Activated CD8-positive, alpha-beta T cell treated with anti-CD3 and anti-CD28 coated beads for 36 hours (primary cell): ENCODE results near the gene RAB3GAP2. TPM values are rescaled to one million over a fixed set of nuclear protein-coding genes. Genes with fewer than 3 reads are reported as not detected.

ENCODE experiments used
- ATAC-seq: fragments of 200-7000 bp; cut with Tn5 transposase; one replicate; pipeline ENCODE4 v1.10.0; 2021; ENCODE audit warnings: mild to moderate bottlenecking, moderate library complexity
- CTCF ChIA-PET: fragments of 350-600 bp; sonication (Branson Sonifier 250); formaldehyde crosslinking; loops from one replicate; lab custom pipeline; 2021; ENCODE audit warnings: antibody characterized with exemption; lab: Charles Lee
- POLR2A ChIA-PET: fragments of 350-600 bp; sonication (Branson Sonifier 250); formaldehyde crosslinking; loops from one replicate; lab custom pipeline; 2021; ENCODE audit warnings: antibody characterized with exemption; lab: Charles Lee
- DNase-seq: peaks from one replicate; pipeline ENCODE4 v3.0.0-alpha.2; 2020
- H3K27ac Mint-ChIP-seq: one replicate; pipeline ENCODE4 v1.8.0; 2021; ENCODE audit warnings: mild to moderate bottlenecking, mixed read lengths
- H3K27me3 Mint-ChIP-seq: one replicate; pipeline ENCODE4 v1.8.0; 2021; ENCODE audit warnings: mixed read lengths
- H3K36me3 Mint-ChIP-seq: one replicate; pipeline ENCODE4 v1.8.0; 2021; ENCODE audit warnings: low read depth, mixed read lengths
- H3K4me1 Mint-ChIP-seq: one replicate; pipeline ENCODE4 v1.8.0; 2021; ENCODE audit warnings: low read depth, mixed read lengths
- H3K4me3 Mint-ChIP-seq: one replicate; pipeline ENCODE4 v1.8.0; 2021; ENCODE audit warnings: mild to moderate bottlenecking, moderate library complexity, mixed read lengths
- H3K9me3 Mint-ChIP-seq: one replicate; pipeline ENCODE4 v1.8.0; 2021; ENCODE audit warnings: mixed read lengths
- CTCF ChIP-seq: fragments of 200-600 bp; IDR thresholded peaks from one replicate; pipeline ENCODE4 v1.8.0; 2022; ENCODE audit warnings: antibody characterized with exemption, mild to moderate bottlenecking
- intact Hi-C: fragments of 100-400 bp; cut with micrococcal nuclease; formaldehyde crosslinking; loops from one replicate; pipeline ENCODE4 v1.10.0; 2022
- total RNA-seq, 2 experiments: library from RNA; stranded (reverse); gene quantifications; one replicate each; pipeline ENCODE4 v1.2.3, GENCODE V29; 2021

RAB3GAP2 gene
- 10 to 100 TPM; 50.6 to 53.5 TPM for total RNA-seq

- peak; percentile 94 for ATAC-seq
- peaks cover under 1% of the 10 kb centered on the region for H3K9me3 Mint-ChIP-seq
- peaks cover 15% of the 10 kb centered on the region for H3K4me1 Mint-ChIP-seq
- no peak within 1 kb of the TSS for H3K4me3 Mint-ChIP-seq
- ChIA-PET POLR2A (interaction anchor here (0.6 to 1.3 kb wide), 3 partner anchors 12 to 78 kb away, joined by 3 read pairs; no protein-coding TSS in a partner anchor), CTCF (interaction anchor here (1.3 to 2.2 kb wide), 2 partner anchors 24 to 461 kb away, joined by 3 to 5 read pairs; no protein-coding TSS in a partner anchor)
- peak; percentile 96 for DNase-seq
- H3K27ac Mint-ChIP-seq = no peak within 1 kb of the TSS
- H3K27me3 Mint-ChIP-seq = peaks cover 5% of the 10 kb centered on the region
- intact Hi-C loops = loop anchor here (5.0 kb wide), 1 partner anchor 55 kb away; no protein-coding TSS in a partner anchor
- no peak for TF ChIP-seq CTCF
- H3K36me3 Mint-ChIP-seq = peaks cover 11% of the 10 kb centered on the region
Observed at GRCh38 chr1:220272047-220272840, at the start of gene RAB3GAP2. RAB3GAP2 (minus strand) TSS chr1:220272453; CDS start chr1:220272337, 116 bp downstream.

GRCh38 chr1:220321758-220322157 lies 49.5 kb upstream of the RAB3GAP2 start:
- no peaks in the 10 kb centered on the region for H3K36me3 Mint-ChIP-seq
- TF ChIP-seq CTCF = no peak
- no peak for ATAC-seq
- DNase-seq = no peak
- H3K4me3 Mint-ChIP-seq = no peak overlapping the region
- H3K4me1 Mint-ChIP-seq = no peaks in the 10 kb centered on the region
- H3K9me3 Mint-ChIP-seq = no peaks in the 10 kb centered on the region
- ChIA-PET POLR2A (no interaction called here), CTCF (no interaction called here)
- intact Hi-C loops = no loop called here
- H3K27me3 Mint-ChIP-seq = peaks cover 5% of the 10 kb centered on the region
- H3K27ac Mint-ChIP-seq = no peak overlapping the region

- TF ChIP-seq CTCF = no peak
- H3K27me3 Mint-ChIP-seq = peaks cover 2% of the 10 kb centered on the region
- no peaks in the 10 kb centered on the region for H3K4me1 Mint-ChIP-seq
- no peak for ATAC-seq
- no peaks in the 10 kb centered on the region for H3K36me3 Mint-ChIP-seq
- H3K4me3 Mint-ChIP-seq = no peak overlapping the region
- POLR2A ChIA-PET = no interaction called here
- H3K27ac Mint-ChIP-seq = no peak overlapping the region
- no peaks in the 10 kb centered on the region for H3K9me3 Mint-ChIP-seq
- intact Hi-C loops = no loop called here
- CTCF ChIA-PET = no interaction called here
- no peak for DNase-seq
Observed at GRCh38 chr1:220320709-220321108, 48.5 kb upstream of the RAB3GAP2 start.

GRCh38 chr1:220318673-220319072 lies 46.4 kb upstream of the RAB3GAP2 start:
- ChIA-PET POLR2A (no interaction called here), CTCF (no interaction called here)
- no peaks in the 10 kb centered on the region for H3K9me3 Mint-ChIP-seq
- no peak overlapping the region for H3K27ac Mint-ChIP-seq
- TF ChIP-seq CTCF = no peak
- DNase-seq = no peak
- no peaks in the 10 kb centered on the region for H3K27me3 Mint-ChIP-seq
- H3K36me3 Mint-ChIP-seq = no peaks in the 10 kb centered on the region
- H3K4me1 Mint-ChIP-seq = no peaks in the 10 kb centered on the region
- H3K4me3 Mint-ChIP-seq = no peak overlapping the region
- intact Hi-C loops = no loop called here
- no peak for ATAC-seq

- intact Hi-C loops = no loop called here
- H3K36me3 Mint-ChIP-seq = no peaks in the 10 kb centered on the region
- TF ChIP-seq CTCF = no peak
- no peaks in the 10 kb centered on the region for H3K27me3 Mint-ChIP-seq
- POLR2A ChIA-PET = no interaction called here
- CTCF ChIA-PET = no interaction called here
- DNase-seq = no peak
- no peaks in the 10 kb centered on the region for H3K9me3 Mint-ChIP-seq
- H3K4me1 Mint-ChIP-seq = no peaks in the 10 kb centered on the region
- ATAC-seq = no peak
- no peak overlapping the region for H3K4me3 Mint-ChIP-seq
- no peak overlapping the region for H3K27ac Mint-ChIP-seq
Observed at GRCh38 chr1:220317161-220317560, 44.9 kb upstream of the RAB3GAP2 start.
